H1 (cell line): ENCODE data around the gene FCRLB. TPM values are rescaled to one million over a fixed set of nuclear protein-coding genes. Genes with fewer than 3 reads are reported as not detected.

Experiments
- ASH2L ChIP-seq: fragments of 200-600, 300-600 bp; sonication (generic); IDR thresholded peaks from one replicate; pipeline ENCODE4 v1.7.1; 2017; ENCODE audit warnings: low read length
- CEBPB ChIP-seq: IDR thresholded peaks from 2 replicates; pipeline ENCODE4 v1.6.1; 2012; ENCODE audit warnings: low read depth, low read length
- CHD1 ChIP-seq: IDR thresholded peaks from 2 replicates; pipeline ENCODE4 v1.6.1; 2012; ENCODE audit warnings: low read depth, low read length, improper control_type of control experiment
- SIN3A ChIP-seq, 2 experiments: IDR thresholded peaks in 1 of 2; conservative IDR thresholded peaks in 1 of 2; 2 replicates each; pipeline ENCODE4 v1.6.1; 2011 to 2012; ENCODE audit warnings: low read length in 2 of 2, improper control_type of control experiment in 1 of 2, low read depth in 1 of 2, mild to moderate bottlenecking in 1 of 2
- SP2 ChIP-seq: IDR thresholded peaks from 2 replicates; pipeline ENCODE4 v1.6.1; 2012; ENCODE audit warnings: mild to moderate bottlenecking, low read length, inconsistent platforms
- polyA plus RNA-seq, 7 experiments: library from polyadenylated mRNA; depleted of rRNA in 3 of 7; stranded (reverse) in 5 of 7; unstranded in 2 of 7; fragments of >200 nt in 5 of 7; fragments of 200-250 nt in 2 of 7; gene quantifications; 1 replicate in 5 of 7; 2 replicates in 1 of 7; 4 replicates in 1 of 7; pipeline versions ENCODE4 v1.2.1 to v1.2.3, GENCODE V29; 2011 to 2013; ENCODE audit warnings: missing spikeins in 2 of 7, mixed read lengths in 2 of 7
- total RNA-seq: library from RNA; stranded (reverse); fragmentation: NEBNext Ultra II Directional; extraction: Animal tissue kit (Norgen Biotek cat#: 25700); gene quantifications from 2 replicates; pipeline ENCODE4 v1.2.1, GENCODE V29; 2021

The FCRLB gene
- total and polyA plus RNA-seq, 2 of the 8 experiments (the other 6 are each of a cell fraction or from before 2014, with no cell fraction given), result 0.14 to 0.24 TPM

GRCh38 chr1:161747801-161748200 lies 26.5 kb downstream of the FCRLB start (continued):
- TF ChIP-seq CHD1, result no peak
- no peak for TF ChIP-seq SP2
- no peak for TF ChIP-seq SIN3A (conservative IDR thresholded peaks at IDR 0.05 in 1 of 2, IDR thresholded peaks at IDR 0.05 in 1 of 2; ENCODE audit: low read depth in 1 of 2, low read length in 2 of 2)
- TF ChIP-seq CEBPB, result no peak
- TF ChIP-seq ASH2L, result no peak
- TF ChIP-seq, all 59 proteins: peak for 0
